SK-N-SH treated with all-trans-retinoic acid at 6 μM for 48 hours (cell line): ENCODE results near the gene TRIB2.

Source experiments
- BACH2 ChIP-seq: fragments of 250-450 bp; sonication (Bioruptor Pico); IDR thresholded peaks from 2 replicates; pipeline ENCODE4 v1.9.0; 2021; ENCODE audit warnings: mild to moderate bottlenecking, borderline replicate concordance
- CREB5 ChIP-seq: fragments of 250-450 bp; sonication (Bioruptor Pico); IDR thresholded peaks from 2 replicates; pipeline ENCODE4 v1.5.1; 2020; ENCODE audit warnings: low read depth, mild to moderate bottlenecking, moderate library complexity
- RARB ChIP-seq: fragments of 250-450 bp; sonication (Bioruptor Pico); IDR thresholded peaks from 2 replicates; pipeline ENCODE4 v1.8.0; 2021; ENCODE audit warnings: mild to moderate bottlenecking, moderate library complexity
- ZFP3 ChIP-seq: fragments of 250-450 bp; sonication (Bioruptor Pico); IDR thresholded peaks from 2 replicates; pipeline ENCODE4 v1.5.0; 2020; ENCODE audit warnings: mild to moderate bottlenecking, moderate library complexity

DNA sequence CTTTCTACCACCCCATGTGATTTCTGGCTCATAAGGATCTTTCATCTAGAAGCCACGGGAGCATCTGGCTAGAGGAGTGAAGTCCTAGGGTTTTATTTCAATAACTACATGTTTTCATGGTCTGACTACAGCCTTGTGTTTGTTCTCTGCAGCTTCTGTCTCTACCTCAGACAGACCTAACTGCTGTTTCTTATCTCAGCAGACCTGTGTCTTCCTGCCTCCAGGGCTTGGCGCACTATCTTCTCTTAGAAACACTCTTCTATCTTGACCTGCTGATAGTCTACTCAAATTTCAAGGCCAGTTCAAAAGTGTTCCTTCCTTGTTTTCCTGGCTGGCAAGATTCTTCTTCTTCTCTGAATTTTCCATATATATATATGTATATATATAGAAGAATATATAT, 11.0 kb upstream of the TRIB2 start:
- no peak for TF ChIP-seq ZFP3 (CRISPR knock-in tag)
- no peak for TF ChIP-seq RARB
- no peak for TF ChIP-seq BACH2
- TF ChIP-seq CREB5 (CRISPR knock-in tag), result no peak
